A673 (cell line): ENCODE measurements around the gene HMOX2.

Source experiments
- EZH2 ChIP-seq: fragments of 200-600 bp; sonication (generic); IDR thresholded peaks from 2 replicates; pipeline ENCODE4 v1.6.1; 2017; ENCODE audit warnings: borderline replicate concordance, low read depth, mild to moderate bottlenecking, mixed read lengths, antibody characterized with exemption, low read length; ENCODE audit not compliant: poor library complexity, severe bottlenecking
- TF ChIP-seq, protein P1 (sequence below): fragments of 300-800, 200-600 bp; sonication (generic); conservative IDR thresholded peaks from 2 replicates; pipeline ENCODE4 v1.5.1; 2017; ENCODE audit warnings: low read depth, mild to moderate bottlenecking, antibody characterized with exemption, low read length, moderate library complexity, mixed read lengths

DNA sequence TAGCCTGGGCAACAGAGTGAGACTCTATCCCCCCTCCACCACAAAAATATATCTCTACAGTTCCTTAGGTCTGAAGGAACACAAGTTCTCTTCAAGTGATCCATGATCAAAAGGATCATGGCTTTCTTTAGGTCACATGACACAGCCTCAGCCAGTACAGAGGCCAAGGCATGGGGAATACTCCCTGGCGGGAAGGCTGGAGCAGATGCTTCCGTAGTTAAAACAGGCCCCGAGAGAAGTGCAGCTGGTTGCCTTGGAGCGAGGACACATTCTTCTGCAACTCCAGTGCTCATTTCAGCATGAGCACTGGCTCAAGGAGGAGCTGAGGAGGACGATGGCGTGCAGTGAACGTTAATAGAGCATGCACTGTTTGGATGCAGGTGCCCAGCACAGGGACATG, 48.9 kb downstream of the HMOX2 start:
- TF ChIP-seq, protein P1, sequence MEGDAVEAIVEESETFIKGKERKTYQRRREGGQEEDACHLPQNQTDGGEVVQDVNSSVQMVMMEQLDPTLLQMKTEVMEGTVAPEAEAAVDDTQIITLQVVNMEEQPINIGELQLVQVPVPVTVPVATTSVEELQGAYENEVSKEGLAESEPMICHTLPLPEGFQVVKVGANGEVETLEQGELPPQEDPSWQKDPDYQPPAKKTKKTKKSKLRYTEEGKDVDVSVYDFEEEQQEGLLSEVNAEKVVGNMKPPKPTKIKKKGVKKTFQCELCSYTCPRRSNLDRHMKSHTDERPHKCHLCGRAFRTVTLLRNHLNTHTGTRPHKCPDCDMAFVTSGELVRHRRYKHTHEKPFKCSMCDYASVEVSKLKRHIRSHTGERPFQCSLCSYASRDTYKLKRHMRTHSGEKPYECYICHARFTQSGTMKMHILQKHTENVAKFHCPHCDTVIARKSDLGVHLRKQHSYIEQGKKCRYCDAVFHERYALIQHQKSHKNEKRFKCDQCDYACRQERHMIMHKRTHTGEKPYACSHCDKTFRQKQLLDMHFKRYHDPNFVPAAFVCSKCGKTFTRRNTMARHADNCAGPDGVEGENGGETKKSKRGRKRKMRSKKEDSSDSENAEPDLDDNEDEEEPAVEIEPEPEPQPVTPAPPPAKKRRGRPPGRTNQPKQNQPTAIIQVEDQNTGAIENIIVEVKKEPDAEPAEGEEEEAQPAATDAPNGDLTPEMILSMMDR: no peak
- no peak for TF ChIP-seq EZH2
